Kidney epithelial cell (primary cell): Measurements from ENCODE around the gene TAF1C. TPM values are rescaled to one million over a fixed set of nuclear protein-coding genes. Genes with fewer than 3 reads are reported as not detected.

Source experiments
- DNase-seq: peaks from one replicate; pipeline ENCODE4 v3.0.0-alpha.2; 2010; ENCODE audit warnings: low read depth
- H3K27me3 ChIP-seq: 2 replicates; pipeline ENCODE4 v1.6.0; 2011; ENCODE audit warnings: low read length; ENCODE audit not compliant: control insufficient read depth, insufficient read depth
- H3K36me3 ChIP-seq: 2 replicates; pipeline ENCODE4 v1.5.1; 2011; ENCODE audit warnings: low read length; ENCODE audit not compliant: control insufficient read depth, insufficient read depth
- H3K4me3 ChIP-seq: 2 replicates; pipeline ENCODE4 v1.5.1; 2011; ENCODE audit warnings: low read depth, mild to moderate bottlenecking, control low read depth, low read length
- total RNA-seq: library from RNA; depleted of rRNA; stranded (reverse); fragments of >200 nt; gene quantifications from 2 replicates; pipeline ENCODE4 v1.2.3, GENCODE V29; 2015
- TF ChIP-seq, protein P1 (sequence below): IDR thresholded peaks from 2 replicates; pipeline ENCODE4 v1.5.1; 2011; ENCODE audit warnings: mild to moderate bottlenecking, moderate library complexity, low read length, control low read depth, inconsistent platforms; ENCODE audit not compliant: insufficient read depth, poor library complexity, severe bottlenecking

Gene TAF1C
- total RNA-seq, 1 donor from 2014 or later, result 23.9 TPM

DNA sequence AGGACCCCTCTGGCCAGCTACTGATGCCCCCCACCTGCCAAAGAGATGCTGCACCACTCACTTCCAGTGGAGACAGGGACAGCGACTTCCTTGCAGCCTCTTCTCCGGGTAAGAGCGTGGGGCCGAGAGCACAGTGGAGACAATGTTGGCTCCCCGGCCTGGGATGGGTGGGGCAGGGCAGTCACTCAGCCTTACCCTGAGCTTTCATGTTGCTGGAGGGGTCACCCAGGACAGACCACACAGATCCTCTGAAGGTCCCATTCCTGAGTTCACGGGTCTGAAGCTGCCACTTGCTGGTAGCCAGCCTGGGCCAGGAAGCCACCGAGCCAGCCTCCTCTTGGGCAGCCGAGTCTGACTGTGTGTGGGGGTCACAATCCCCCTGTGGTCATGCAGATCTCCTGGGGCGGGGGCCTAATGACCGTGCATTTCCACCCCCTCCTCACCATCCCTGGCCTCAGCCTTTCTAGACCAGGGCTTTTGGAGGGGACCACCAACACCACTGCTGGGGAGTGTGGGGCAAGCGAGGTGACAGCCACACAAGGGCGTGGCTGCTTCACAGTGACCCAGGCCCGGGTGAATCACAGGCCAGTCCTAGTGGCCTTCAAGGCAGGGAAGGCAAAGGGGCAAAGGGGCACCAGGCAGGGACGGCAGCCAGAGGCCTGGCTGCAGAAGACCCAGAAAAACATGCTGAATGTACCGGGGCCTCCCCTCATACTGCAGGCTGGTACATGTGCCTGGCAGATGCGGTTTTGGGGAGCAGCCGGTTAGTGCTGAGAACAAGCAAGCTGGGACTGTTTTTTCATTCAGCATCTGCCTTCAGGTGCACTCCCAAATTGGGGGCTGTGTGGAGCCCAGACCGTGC is 10.4 kb downstream of the TAF1C start:
- H3K27me3 ChIP-seq, result no peaks in the 10 kb centered on the region
- DNase-seq, result no peak
- no peaks in the 10 kb centered on the region for H3K36me3 ChIP-seq
- TF ChIP-seq, protein P1, sequence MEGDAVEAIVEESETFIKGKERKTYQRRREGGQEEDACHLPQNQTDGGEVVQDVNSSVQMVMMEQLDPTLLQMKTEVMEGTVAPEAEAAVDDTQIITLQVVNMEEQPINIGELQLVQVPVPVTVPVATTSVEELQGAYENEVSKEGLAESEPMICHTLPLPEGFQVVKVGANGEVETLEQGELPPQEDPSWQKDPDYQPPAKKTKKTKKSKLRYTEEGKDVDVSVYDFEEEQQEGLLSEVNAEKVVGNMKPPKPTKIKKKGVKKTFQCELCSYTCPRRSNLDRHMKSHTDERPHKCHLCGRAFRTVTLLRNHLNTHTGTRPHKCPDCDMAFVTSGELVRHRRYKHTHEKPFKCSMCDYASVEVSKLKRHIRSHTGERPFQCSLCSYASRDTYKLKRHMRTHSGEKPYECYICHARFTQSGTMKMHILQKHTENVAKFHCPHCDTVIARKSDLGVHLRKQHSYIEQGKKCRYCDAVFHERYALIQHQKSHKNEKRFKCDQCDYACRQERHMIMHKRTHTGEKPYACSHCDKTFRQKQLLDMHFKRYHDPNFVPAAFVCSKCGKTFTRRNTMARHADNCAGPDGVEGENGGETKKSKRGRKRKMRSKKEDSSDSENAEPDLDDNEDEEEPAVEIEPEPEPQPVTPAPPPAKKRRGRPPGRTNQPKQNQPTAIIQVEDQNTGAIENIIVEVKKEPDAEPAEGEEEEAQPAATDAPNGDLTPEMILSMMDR, result no peak
- no peak overlapping the region for H3K4me3 ChIP-seq

DNA sequence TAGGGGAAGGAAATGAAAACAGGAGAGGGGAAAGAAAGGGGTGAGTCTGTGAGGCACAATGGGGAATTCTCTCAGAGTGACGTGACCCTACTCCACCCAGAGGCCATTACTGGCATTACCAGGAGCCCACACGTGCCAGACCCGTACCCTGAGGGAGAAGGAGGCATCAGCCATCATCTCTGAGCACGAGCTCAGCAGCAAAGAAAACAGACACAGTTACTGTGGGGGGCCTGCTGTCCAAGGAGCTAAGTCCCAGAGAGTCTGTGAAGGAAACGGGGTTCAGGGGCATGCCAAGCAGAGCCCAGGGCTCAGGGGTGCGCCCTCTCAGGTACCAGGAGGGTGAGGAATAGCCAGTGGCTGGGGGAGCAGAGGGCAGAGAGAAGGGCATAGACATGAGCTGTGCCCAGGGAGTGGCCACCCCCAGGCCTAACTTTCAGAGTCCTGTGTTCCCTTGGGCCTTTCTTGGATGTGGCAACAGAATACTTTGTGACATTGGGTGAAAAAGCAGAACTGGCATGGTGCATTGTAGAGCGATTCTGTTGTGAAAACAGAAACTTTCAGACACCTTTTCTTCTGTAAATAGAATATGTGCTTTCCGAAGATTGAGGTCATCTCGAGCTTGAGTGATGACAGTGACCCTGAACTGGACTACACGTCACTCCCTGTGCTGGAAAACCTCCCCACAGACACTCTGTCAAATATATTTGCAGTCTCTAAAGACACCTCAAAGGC is 11.3 kb downstream of the TAF1C start:
- Histone ChIP-seq H3K27me3 (no peaks in the 10 kb centered on the region), H3K4me3 (no peak overlapping the region), H3K36me3 (no peaks in the 10 kb centered on the region)
- TF ChIP-seq, protein P1, result peak; percentile 84
- DNase-seq, result no peak

DNA sequence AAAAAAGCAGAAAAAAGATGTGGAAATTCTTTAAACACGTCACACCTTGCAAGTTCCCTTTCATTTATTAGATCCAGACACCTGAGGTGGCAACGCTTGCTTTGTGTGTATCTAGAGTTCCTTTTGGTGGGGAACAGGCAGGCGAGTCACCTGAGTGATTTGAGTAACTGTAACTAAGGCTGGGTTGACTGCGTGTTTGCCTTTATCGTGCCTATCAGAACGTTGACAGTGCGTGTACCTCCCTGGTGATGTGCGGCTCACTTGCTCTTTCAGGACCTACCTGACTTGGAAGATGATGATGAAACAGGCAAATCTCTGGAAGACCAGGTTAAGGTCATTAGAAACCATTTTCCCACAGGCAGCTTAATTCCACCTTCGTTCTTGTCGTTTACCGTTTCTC is 12.5 kb downstream of the TAF1C start:
- H3K4me3 ChIP-seq, result no peak overlapping the region
- H3K36me3 ChIP-seq, result no peaks in the 10 kb centered on the region
- DNase-seq, result no peak
- no peaks in the 10 kb centered on the region for H3K27me3 ChIP-seq
- TF ChIP-seq, protein P1, result no peak

DNA sequence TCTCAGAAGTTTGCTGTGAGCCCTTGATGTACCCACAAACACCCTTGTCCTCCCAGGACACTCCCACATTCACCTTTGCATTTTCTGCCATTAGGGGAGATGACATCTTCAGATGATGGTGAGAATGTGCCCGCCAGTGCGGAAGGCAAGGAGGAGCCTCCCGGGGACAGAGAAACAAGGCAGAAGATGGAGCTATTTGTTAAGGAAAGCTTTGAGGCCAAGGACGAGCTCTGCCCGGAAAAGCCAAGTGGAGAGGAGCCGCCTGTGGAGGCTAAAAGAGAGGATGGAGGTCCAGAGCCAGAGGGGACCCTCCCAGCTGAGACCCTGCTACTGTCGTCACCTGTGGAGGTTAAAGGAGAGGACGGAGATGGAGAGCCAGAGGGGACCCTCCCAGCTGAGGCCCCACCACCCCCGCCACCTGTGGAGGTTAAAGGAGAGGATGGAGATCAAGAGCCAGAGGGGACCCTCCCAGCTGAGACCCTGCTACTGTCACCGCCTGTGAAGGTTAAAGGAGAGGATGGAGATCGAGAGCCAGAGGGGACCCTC is 17.0 kb downstream of the TAF1C start:
- Histone ChIP-seq H3K36me3 (no peaks in the 10 kb centered on the region), H3K27me3 (peaks cover 5% of the 10 kb centered on the region), H3K4me3 (no peak overlapping the region)
- no peak for DNase-seq
- TF ChIP-seq, protein P1, result no peak

DNA sequence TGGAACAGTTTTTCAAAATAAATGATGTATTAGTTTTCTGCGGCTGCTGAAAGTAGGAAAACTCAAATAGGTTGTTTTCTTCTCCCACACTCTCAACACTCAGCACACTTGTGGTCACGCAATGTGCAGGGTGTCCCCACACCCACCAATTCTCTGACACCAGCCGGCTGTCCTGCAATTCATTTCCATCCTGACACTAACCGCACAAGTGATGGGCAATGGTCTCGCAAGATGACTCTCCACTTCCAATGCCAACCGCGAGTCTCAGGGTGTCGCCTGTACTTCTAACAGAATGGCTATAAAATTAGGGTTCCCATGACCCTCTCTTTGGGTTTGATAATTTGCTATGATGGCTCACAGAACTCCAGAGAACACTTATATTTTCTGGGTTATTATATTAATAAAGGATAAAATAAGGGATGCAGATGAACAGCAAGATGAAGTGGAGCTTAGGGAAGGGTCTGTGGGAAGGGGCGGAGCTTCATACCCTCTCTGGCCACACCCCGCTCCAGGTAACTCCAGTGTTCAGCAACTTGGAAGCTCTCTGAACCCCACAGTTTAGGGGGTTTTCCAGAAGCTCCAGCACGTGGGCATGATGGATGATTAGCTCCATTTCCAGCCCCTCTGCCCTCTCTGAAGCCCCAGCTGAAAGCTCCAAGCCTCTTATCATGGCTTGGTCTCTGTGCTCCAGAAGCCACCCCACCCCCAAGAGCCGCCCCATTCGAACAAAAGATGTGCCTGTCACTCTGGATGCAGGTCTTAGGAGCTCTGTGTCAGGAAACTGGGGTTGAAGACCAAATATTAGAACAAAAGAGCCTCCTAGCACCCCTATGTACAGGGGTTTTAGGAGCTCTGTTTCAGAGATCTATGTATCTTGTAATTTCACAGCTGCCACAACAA is 19.8 kb downstream of the TAF1C start:
- peaks cover 11% of the 10 kb centered on the region for H3K27me3 ChIP-seq
- H3K36me3 ChIP-seq, result no peaks in the 10 kb centered on the region
- TF ChIP-seq, protein P1, result no peak
- DNase-seq, result no peak
- no peak overlapping the region for H3K4me3 ChIP-seq
